Panc1 (cell line): ENCODE measurements around the gene CIB2. TPM values are rescaled to one million over a fixed set of nuclear protein-coding genes. Genes with fewer than 3 reads are reported as not detected.

ENCODE experiments used
- ATAC-seq: fragments of 200-7000 bp; cut with Tn5 transposase; 2 replicates; pipeline ENCODE4 v1.9.1; 2020; ENCODE audit warnings: mild to moderate bottlenecking, moderate library complexity
- BruUV-seq: library from RNA; stranded (reverse); fragments of 400-500 nt; replicated peaks from 2 replicates; lab custom pipeline; 2021; lab: Mats Ljungman, UMichigan
- CTCF ChIA-PET: fragments of 300-600 bp; sonication (Branson Sonifier 250); formaldehyde crosslinking; loops from one replicate; lab custom pipeline; 2022; ENCODE audit warnings: antibody characterized with exemption; lab: Charles Lee
- POLR2A ChIA-PET: fragments of 300-600 bp; sonication (Branson Sonifier 250); formaldehyde crosslinking; loops from one replicate; lab custom pipeline; 2022; ENCODE audit warnings: antibody characterized with exemption; lab: Charles Lee
- DNase-seq: peaks from one replicate; pipeline ENCODE4 v3.0.0-alpha.2; 2010; ENCODE audit warnings: low read depth, low spot score
- H3K27ac ChIP-seq: 2 replicates; pipeline ENCODE4 v1.5.1; 2011; ENCODE audit warnings: mild to moderate bottlenecking, low read length, inconsistent platforms
- H3K27me3 ChIP-seq: fragments of 200-500 bp; sonication (Bioruptor generic); 2 replicates; pipeline ENCODE4 v1.6.0; 2014; ENCODE audit warnings: low read length, inconsistent platforms; ENCODE audit not compliant: control insufficient read depth, insufficient read depth
- H3K36me3 ChIP-seq: fragments of 200-500 bp; sonication (Bioruptor generic); 2 replicates; pipeline ENCODE4 v1.5.1; 2014; ENCODE audit warnings: inconsistent platforms, mild to moderate bottlenecking, low read length, moderate library complexity; ENCODE audit not compliant: control insufficient read depth, insufficient read depth
- H3K4me1 ChIP-seq: 2 replicates; pipeline ENCODE4 v1.5.1; 2011; ENCODE audit warnings: inconsistent platforms, mild to moderate bottlenecking, low read length, moderate library complexity; ENCODE audit not compliant: control insufficient read depth, insufficient read depth
- H3K4me3 ChIP-seq, 2 experiments: 2 replicates each; pipeline ENCODE4 v1.5.1; 2011 to 2012; ENCODE audit warnings: low read depth in 2 of 2, low read length in 2 of 2, mild to moderate bottlenecking in 2 of 2, inconsistent platforms in 1 of 2, moderate library complexity in 1 of 2
- H3K9me3 ChIP-seq: fragments of 200-500 bp; sonication (Bioruptor generic); 2 replicates; pipeline ENCODE4 v1.5.1; 2014; ENCODE audit warnings: low read depth, mild to moderate bottlenecking, inconsistent platforms, low read length, moderate library complexity; ENCODE audit not compliant: control insufficient read depth, insufficient read depth
- POLR2AphosphoS5 ChIP-seq: IDR thresholded peaks from 2 replicates; pipeline ENCODE4 v1.6.1; 2012; ENCODE audit warnings: mild to moderate bottlenecking, low read depth, low read length, moderate library complexity
- SIN3A ChIP-seq: IDR thresholded peaks from 2 replicates; pipeline ENCODE4 v1.6.1; 2012; ENCODE audit warnings: low read depth, mild to moderate bottlenecking, low read length, moderate library complexity, borderline replicate concordance; ENCODE audit not compliant: insufficient read depth
- TCF7L2 ChIP-seq: IDR thresholded peaks from 2 replicates; pipeline ENCODE4 v1.6.1; 2011; ENCODE audit warnings: mild to moderate bottlenecking, low read depth, low read length, inconsistent platforms
- in situ Hi-C: cut with HindIII; loops from 2 replicates; pipeline ENCODE4 v1.10.0; 2016; ENCODE audit warnings: low sequenced_read_pairs, low pct_unique_long_range_greater_than_20kb
- intact Hi-C: fragments of 100-400 bp; cut with micrococcal nuclease; formaldehyde crosslinking; loops from one replicate; pipeline ENCODE4 v1.10.0; 2022; ENCODE audit not compliant: unreplicated experiment
- total RNA-seq: library from RNA; stranded (reverse); gene quantifications from one replicate; pipeline ENCODE4 v1.2.1, GENCODE V29; 2021; ENCODE audit not compliant: unreplicated experiment
- TF ChIP-seq, protein P1 (sequence below), 2 experiments: IDR thresholded peaks; 2 replicates each; pipeline ENCODE4 v1.6.1; 2011 to 2012; ENCODE audit warnings: low read depth in 2 of 2, control low read depth in 1 of 2, low read length in 1 of 2, mild to moderate bottlenecking in 1 of 2, moderate library complexity in 1 of 2; ENCODE audit not compliant: insufficient read depth in 1 of 2
- TF ChIP-seq, protein P2 (sequence below): fragments of 450-650 bp; IDR thresholded peaks from 2 replicates; pipeline ENCODE4 v1.5.1; 2017; ENCODE audit warnings: mild to moderate bottlenecking

The CIB2 gene
- total RNA-seq, 1 experiment from 2014 or later = 37.3 TPM

DNA sequence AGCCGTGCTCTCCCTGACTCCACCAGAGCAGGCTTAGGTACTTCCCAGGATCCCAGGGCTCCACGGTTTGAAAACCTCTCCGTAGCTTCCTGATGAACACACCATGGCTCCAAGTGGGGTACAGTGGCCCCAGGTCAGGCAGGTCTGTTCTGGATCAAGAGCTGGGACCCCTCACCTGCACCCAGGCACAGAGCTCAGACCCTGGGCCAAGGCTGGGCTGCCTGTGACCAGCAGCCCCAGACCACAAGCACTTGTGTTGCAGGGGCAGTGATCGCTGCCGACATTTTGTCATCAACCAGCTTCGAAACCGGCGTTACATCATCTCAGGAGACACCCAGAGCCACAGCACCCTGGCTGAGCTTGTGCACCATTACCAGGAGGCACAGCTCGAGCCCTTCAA lies 33.6 kb downstream of the CIB2 start:
- H3K27me3 ChIP-seq = no peaks in the 10 kb centered on the region
- in situ Hi-C loops = no loop called here

DNA sequence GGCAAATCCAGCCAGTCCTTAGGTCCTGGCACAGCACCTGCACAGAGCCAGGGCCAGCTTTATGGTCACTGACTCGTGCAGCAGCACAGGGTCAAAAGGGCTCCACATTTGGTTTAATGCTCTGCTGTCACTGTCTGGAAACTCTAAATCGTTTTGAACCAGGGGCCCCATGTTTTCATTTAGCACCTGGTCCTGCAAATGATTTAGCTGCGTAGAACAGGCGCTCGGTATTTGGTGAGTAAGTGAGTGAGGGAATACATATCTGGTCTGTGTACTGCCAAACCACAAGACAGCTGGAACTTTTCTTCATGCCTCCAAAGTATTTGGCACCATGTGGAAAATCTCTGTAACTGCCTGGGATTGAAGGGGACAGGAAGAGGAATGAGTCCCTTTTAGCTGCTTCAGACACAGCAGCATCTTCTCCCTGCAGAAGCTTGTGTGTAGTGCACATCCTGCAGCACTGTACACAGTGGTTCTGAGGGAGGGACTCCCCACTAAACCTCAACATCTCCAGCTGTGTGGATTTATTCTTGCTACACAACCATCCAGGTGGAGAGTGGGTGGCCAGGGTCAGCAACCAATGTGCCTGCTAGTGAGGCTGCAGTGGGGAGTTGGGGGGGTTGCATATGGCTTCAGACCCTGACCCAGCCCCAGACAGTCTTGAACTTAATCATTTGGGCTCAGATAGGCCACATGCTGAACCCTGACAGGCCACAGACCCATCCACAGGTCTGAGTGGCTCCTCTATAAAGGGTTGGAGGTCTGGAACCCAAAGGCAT lies 37.8 kb downstream of the CIB2 start:
- no TSS peak for BruUV-seq

More for the DNA sequence above, 33.6 kb downstream of the CIB2 start:
- no peaks in the 10 kb centered on the region for H3K9me3 ChIP-seq
- BruUV-seq = no TSS peak
- H3K4me1 ChIP-seq = no peaks in the 10 kb centered on the region
- no peak overlapping the region for H3K4me3 ChIP-seq
- POLR2A ChIA-PET = no interaction called here
- no peak overlapping the region for H3K27ac ChIP-seq
- no peaks in the 10 kb centered on the region for H3K36me3 ChIP-seq
- CTCF ChIA-PET = no interaction called here
- TF ChIP-seq, protein P1, sequence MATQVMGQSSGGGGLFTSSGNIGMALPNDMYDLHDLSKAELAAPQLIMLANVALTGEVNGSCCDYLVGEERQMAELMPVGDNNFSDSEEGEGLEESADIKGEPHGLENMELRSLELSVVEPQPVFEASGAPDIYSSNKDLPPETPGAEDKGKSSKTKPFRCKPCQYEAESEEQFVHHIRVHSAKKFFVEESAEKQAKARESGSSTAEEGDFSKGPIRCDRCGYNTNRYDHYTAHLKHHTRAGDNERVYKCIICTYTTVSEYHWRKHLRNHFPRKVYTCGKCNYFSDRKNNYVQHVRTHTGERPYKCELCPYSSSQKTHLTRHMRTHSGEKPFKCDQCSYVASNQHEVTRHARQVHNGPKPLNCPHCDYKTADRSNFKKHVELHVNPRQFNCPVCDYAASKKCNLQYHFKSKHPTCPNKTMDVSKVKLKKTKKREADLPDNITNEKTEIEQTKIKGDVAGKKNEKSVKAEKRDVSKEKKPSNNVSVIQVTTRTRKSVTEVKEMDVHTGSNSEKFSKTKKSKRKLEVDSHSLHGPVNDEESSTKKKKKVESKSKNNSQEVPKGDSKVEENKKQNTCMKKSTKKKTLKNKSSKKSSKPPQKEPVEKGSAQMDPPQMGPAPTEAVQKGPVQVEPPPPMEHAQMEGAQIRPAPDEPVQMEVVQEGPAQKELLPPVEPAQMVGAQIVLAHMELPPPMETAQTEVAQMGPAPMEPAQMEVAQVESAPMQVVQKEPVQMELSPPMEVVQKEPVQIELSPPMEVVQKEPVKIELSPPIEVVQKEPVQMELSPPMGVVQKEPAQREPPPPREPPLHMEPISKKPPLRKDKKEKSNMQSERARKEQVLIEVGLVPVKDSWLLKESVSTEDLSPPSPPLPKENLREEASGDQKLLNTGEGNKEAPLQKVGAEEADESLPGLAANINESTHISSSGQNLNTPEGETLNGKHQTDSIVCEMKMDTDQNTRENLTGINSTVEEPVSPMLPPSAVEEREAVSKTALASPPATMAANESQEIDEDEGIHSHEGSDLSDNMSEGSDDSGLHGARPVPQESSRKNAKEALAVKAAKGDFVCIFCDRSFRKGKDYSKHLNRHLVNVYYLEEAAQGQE (IDR thresholded peaks at IDR 0.05; ENCODE audit: insufficient read depth in 1 of 2, low read depth in 2 of 2, low read length in 1 of 2) = no peak
- TF ChIP-seq TCF7L2 (no peak), POLR2AphosphoS5 (no peak), SIN3A (no peak)
- TF ChIP-seq, protein P2, sequence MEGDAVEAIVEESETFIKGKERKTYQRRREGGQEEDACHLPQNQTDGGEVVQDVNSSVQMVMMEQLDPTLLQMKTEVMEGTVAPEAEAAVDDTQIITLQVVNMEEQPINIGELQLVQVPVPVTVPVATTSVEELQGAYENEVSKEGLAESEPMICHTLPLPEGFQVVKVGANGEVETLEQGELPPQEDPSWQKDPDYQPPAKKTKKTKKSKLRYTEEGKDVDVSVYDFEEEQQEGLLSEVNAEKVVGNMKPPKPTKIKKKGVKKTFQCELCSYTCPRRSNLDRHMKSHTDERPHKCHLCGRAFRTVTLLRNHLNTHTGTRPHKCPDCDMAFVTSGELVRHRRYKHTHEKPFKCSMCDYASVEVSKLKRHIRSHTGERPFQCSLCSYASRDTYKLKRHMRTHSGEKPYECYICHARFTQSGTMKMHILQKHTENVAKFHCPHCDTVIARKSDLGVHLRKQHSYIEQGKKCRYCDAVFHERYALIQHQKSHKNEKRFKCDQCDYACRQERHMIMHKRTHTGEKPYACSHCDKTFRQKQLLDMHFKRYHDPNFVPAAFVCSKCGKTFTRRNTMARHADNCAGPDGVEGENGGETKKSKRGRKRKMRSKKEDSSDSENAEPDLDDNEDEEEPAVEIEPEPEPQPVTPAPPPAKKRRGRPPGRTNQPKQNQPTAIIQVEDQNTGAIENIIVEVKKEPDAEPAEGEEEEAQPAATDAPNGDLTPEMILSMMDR = no peak
- intact Hi-C loops = no loop called here
- DNase-seq (no peak), ATAC-seq (no peak)

More for the DNA sequence above, 37.8 kb downstream of the CIB2 start:
- no peak overlapping the region for H3K27ac ChIP-seq
- no peak for ATAC-seq
- H3K36me3 ChIP-seq = no peaks in the 10 kb centered on the region
- H3K27me3 ChIP-seq = no peaks in the 10 kb centered on the region
- ChIA-PET POLR2A (no interaction called here), CTCF (interaction anchor here (0.5 kb wide), 1 partner anchor 708 kb away, joined by 3 read pairs; no protein-coding TSS in a partner anchor)
- in situ Hi-C loops = no loop called here
- H3K9me3 ChIP-seq = no peaks in the 10 kb centered on the region
- intact Hi-C loops = no loop called here
- no peaks in the 10 kb centered on the region for H3K4me1 ChIP-seq
- no peak overlapping the region for H3K4me3 ChIP-seq
- DNase-seq = no peak
- TF ChIP-seq TCF7L2 (no peak), SIN3A (no peak), POLR2AphosphoS5 (no peak)
- TF ChIP-seq, protein P1 (IDR thresholded peaks at IDR 0.05; ENCODE audit: insufficient read depth in 1 of 2, low read depth in 2 of 2, low read length in 1 of 2) = no peak
- TF ChIP-seq, protein P2 = no peak
